ENCODE measurements around the gene MIEN1.
"Not testable (repeated sequence)": the region's sequence is repeated elsewhere in the genome, so short reads cannot be mapped to it uniquely, and the experiment has no call there.

MIEN1 gene

DNA sequence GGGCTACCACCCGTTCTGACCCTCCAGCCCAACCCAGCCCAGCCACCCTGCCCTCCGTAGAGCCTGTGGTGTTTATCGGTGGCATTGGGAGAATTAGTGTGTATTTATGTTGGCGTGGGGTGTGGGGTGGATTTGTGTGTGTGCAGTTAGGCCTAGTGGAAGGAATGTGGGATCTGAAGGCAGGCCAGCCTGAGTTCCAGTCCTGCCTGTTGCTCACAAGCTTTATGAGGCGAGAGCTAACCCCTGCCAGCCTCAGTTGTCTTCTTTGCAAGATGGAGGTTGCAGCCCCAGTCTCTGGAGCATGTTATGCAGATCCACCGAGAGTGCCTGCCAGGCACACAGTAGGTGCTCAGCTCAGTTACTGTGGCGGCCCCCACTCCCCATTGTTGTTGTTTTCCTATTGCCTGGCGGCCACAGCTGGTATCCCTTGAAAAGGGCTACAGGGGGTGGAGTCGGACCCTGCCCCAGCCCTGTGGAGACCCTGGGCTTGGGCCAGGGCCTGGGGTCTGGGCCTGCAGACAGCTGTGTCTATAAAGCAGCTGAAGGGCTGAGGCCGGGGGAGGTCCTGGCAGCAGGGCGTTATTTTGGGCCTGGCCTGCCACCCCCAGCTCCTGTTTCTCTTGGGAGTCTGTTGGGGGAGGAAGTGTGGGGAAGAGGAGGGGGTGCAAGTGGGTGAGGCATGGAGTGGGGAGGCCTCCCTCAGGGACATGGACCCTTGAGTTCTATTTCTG is 25.3 kb downstream of the MIEN1 start:
- H3K27me3 Mint-ChIP-seq, result peaks cover 18% of the 10 kb centered on the region
- H3K4me1 Mint-ChIP-seq, result peaks cover 13% of the 10 kb centered on the region
- no peak overlapping the region for H3K4me3 Mint-ChIP-seq
- ATAC-seq (peak; percentile 20), DNase-seq (no peak)
- no peaks in the 10 kb centered on the region for H3K36me3 Mint-ChIP-seq (ENCODE audit: low read depth)
- no peaks in the 10 kb centered on the region for H3K9me3 Mint-ChIP-seq
- H3K27ac Mint-ChIP-seq, result no peak overlapping the region

DNA sequence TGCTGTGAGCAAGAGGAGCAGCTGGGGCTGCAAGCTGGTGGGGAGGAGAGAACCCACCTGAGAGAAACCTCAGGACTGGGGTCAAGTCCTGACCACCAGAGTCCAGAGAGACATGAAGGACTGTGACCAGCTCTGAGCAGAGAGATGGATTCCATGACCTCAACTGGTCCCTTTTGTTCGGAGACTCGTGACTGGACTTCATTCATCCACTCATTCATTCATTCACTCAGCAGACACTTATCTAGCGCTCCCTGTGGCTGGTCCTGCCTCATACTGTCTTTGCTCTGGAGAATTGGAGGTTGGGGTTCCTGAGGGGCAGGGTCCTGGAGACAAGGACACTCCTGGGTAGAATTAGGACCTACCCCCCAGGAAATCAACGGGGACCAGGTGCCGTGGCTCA is 26.4 kb downstream of the MIEN1 start:
- peaks cover 18% of the 10 kb centered on the region for H3K4me1 Mint-ChIP-seq
- peaks cover 27% of the 10 kb centered on the region for H3K27me3 Mint-ChIP-seq
- DNase-seq (no peak), ATAC-seq (no peak)
- H3K36me3 Mint-ChIP-seq (ENCODE audit: low read depth), result no peaks in the 10 kb centered on the region
- H3K27ac Mint-ChIP-seq, result no peak overlapping the region
- H3K9me3 Mint-ChIP-seq, result no peaks in the 10 kb centered on the region
- no peak overlapping the region for H3K4me3 Mint-ChIP-seq

DNA sequence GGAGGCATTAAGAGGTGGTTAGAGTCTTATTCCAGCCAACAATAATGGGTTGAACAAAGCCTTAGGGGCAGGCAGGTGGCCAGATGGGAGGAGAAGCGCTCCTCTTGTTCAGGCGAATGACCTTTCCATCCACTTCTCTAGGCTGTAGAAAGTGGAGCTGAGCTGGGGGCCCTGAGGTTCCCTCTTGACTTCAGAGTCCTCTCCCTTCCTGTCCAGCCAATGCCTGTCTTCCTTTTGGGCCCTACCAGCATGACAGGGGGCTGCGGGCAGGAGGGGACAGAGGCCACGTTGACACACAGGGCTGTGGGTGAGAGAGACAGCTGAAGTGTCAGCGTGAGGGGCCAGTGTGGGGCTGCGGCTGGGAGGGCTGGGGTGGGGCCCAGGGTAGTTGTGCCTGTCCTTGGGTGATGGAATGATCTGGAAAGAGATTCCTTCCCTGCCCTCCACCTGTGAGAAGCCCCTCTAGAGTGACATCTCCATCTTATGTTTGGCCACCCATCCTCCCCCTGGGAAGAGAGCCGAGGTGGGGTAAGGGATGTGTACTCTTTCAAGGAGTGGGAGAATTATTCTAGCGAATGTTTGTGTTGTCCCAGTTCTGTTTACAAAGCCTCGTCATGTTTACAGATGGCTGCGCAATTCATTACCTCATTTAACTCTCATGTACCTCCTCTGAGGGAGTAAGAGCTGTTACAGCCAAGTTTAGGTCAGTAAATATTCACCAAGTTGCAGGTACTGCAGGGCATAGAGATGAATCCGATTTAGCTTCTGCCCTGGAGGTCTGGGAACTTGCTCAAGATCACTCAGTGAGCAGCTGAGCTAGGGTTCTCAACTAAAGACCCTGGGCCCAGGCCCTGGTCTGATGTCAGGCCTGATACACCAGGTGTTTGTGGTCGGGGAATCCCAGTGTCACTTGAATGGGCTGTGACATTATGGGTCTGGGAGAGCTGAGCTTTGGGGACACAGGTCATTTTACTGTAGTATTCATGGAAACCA is 27.1 kb downstream of the MIEN1 start:
- peaks cover 34% of the 10 kb centered on the region for H3K27me3 Mint-ChIP-seq
- no peaks in the 10 kb centered on the region for H3K9me3 Mint-ChIP-seq
- peak; percentile 58 for ATAC-seq
- H3K36me3 Mint-ChIP-seq (ENCODE audit: low read depth), result no peaks in the 10 kb centered on the region
- DNase-seq, result no peak
- no peak overlapping the region for H3K27ac Mint-ChIP-seq
- no peak overlapping the region for H3K4me3 Mint-ChIP-seq
- H3K4me1 Mint-ChIP-seq, result peaks cover 18% of the 10 kb centered on the region

DNA sequence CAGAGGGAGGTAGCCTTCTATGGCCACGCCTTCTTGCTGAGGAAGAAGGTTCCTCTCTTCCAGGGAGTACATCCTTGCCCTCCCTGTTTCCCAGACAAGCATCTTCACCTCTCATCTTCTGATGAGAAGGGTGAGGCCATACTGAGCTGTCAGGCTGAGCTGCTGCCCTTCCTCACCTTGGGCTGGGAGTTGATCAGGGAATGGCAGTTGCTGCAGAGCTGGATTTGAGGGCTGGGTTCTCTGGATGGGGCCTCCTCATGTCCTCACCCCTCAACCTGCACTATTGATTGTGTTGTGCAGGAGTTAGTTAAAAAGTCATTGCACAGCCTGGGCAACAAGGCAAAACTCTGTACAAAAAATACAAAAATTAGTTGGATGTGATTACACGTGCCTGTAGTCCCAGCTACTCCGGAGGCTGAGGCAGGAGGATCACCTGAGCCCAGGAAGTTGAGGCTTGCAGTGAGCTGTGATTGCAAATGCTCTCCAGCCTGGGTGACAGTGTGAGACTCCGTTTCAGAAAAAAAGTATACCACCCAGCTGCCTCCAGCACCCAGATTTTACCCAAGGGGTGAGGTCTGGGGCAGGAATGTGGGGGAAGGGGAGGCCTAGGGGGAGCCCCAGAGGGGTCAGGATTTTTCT is 28.4 kb downstream of the MIEN1 start:
- H3K9me3 Mint-ChIP-seq, result no peaks in the 10 kb centered on the region
- DNase-seq, result no peak
- no peaks in the 10 kb centered on the region for H3K36me3 Mint-ChIP-seq (ENCODE audit: low read depth)
- peaks cover 13% of the 10 kb centered on the region for H3K4me1 Mint-ChIP-seq
- no peak overlapping the region for H3K4me3 Mint-ChIP-seq
- H3K27ac Mint-ChIP-seq, result no peak overlapping the region
- peaks cover 37% of the 10 kb centered on the region for H3K27me3 Mint-ChIP-seq
- no peak for ATAC-seq

DNA sequence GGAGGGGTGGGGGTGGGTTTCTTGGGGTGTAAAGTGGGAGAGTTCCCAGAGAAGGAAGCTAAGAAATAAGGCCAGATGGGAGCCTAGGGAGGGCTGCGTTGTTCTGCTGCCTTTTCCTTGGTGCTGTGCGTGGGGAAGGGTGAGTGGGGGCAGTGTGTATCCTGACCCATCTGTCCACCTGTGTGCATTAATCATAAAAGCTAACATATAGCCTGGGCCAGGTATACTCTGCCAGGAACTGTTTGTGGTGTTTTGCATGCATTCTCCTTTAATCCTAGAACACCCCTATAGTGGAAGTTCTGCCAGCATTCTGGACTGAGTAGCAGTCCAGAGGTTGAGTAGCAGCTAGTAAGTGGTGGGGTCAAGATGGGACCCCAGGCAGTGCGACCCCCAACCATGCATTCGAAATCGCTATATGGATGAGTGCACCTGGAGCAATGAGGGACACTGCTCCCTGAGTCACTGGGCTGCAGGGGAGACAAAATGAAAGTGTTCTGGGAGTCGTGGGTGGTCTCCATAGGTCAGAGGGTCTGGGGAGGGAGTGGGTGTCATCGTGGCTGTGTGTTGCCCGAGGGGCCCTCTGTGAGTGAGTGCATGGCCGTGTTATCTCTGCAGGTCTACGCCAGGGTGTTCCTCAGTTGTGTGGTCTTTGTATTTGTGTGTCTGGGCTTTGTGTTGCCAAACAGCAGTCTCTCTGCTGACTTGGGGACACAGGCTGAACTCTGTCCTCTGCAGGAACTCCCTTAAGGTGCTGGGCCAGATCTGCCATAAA is 29.1 kb downstream of the MIEN1 start:
- Mint-ChIP-seq H3K4me1 (peaks cover 10% of the 10 kb centered on the region), H3K27me3 (peaks cover 37% of the 10 kb centered on the region), H3K27ac (no peak overlapping the region), H3K36me3 (ENCODE audit: low read depth) (no peaks in the 10 kb centered on the region), H3K9me3 (no peaks in the 10 kb centered on the region), H3K4me3 (no peak overlapping the region)
- no peak for DNase-seq
- ATAC-seq, result no peak

DNA sequence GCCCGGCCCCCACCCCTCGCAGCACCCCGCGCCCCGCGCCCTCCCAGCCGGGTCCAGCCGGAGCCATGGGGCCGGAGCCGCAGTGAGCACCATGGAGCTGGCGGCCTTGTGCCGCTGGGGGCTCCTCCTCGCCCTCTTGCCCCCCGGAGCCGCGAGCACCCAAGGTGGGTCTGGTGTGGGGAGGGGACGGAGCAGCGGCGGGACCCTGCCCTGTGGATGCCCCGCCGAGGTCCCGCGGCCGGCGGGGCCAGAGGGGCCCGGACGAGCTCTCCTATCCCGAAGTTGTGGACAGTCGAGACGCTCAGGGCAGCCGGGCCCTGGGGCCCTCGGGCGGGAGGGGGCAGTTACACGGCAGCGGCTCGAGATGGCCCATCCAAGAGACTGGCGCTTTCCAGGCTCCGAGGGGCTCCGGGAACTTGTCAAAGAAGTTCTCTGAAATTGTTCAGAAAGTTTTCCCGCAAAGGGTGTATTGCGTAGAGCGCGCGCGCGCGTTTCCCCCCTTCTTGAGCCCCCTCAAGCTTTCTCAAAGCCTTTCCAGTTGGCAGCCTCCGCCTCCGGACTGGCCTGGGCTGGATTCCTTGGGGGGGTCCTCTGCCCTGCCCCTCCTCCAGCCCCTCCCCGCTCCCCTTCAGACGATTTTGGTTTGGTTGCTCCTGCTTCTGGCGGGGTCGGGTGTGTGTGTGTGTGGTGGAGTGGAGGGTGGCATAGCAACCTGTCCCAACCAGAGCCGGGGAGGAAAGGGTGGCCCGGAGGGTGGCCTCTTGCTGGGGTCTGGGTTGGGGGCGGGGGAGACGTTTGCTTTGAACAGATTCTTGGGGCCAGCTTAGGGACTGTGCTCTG is 30.0 kb downstream of the MIEN1 start:
- H3K9me3 Mint-ChIP-seq, result no peaks in the 10 kb centered on the region
- ATAC-seq (no peak), DNase-seq (no peak)
- H3K4me3 Mint-ChIP-seq, result no peak overlapping the region
- no peaks in the 10 kb centered on the region for H3K36me3 Mint-ChIP-seq (ENCODE audit: low read depth)
- peaks cover 37% of the 10 kb centered on the region for H3K27me3 Mint-ChIP-seq
- peaks cover 10% of the 10 kb centered on the region for H3K4me1 Mint-ChIP-seq
- no peak overlapping the region for H3K27ac Mint-ChIP-seq

DNA sequence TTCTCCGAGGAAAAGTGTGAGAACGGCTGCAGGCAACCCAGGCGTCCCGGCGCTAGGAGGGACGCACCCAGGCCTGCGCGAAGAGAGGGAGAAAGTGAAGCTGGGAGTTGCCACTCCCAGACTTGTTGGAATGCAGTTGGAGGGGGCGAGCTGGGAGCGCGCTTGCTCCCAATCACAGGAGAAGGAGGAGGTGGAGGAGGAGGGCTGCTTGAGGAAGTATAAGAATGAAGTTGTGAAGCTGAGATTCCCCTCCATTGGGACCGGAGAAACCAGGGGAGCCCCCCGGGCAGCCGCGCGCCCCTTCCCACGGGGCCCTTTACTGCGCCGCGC is 30.5 kb downstream of the MIEN1 start, which contains the start of gene ERBB2:
Gene ERBB2 (plus strand): TSS at position 247 of the 330 bp plus-strand sequence. CDS start 175 bp downstream, outside the sequence.
- ATAC-seq, result no peak
- Mint-ChIP-seq H3K9me3 (no peaks in the 10 kb centered on the region), H3K27ac (no peak within 1 kb of the TSS), H3K4me3 (peak within 1 kb of the TSS; percentile 54), H3K27me3 (peaks cover 37% of the 10 kb centered on the region), H3K4me1 (peaks cover 10% of the 10 kb centered on the region), H3K36me3 (ENCODE audit: low read depth) (no peaks in the 10 kb centered on the region)
- DNase-seq, result no peak

DNA sequence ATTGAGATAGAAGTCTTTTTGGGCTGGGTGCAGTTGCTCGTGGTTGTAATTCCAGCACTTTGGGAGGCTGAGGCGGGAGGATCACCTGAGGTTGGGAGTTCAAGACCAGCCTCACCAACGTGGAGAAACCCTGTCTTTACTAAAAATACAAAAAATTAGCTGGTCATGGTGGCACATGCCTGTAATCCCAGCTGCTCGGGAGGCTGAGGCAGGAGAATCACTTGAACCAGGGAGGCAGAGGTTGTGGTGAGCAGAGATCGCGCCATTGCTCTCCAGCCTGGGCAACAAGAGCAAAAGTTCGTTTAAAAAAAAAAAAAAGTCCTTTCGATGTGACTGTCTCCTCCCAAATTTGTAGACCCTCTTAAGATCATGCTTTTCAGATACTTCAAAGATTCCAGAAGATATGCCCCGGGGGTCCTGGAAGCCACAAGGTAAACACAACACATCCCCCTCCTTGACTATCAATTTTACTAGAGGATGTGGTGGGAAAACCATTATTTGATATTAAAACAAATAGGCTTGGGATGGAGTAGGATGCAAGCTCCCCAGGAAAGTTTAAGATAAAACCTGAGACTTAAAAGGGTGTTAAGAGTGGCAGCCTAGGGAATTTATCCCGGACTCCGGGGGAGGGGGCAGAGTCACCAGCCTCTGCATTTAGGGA is 31.0 kb downstream of the MIEN1 start:
- peak overlapping the region; percentile 54 for H3K4me3 Mint-ChIP-seq
- not testable (repeated sequence) for H3K27ac Mint-ChIP-seq; ATAC-seq; H3K36me3 Mint-ChIP-seq (ENCODE audit: low read depth); H3K9me3 Mint-ChIP-seq; DNase-seq
- H3K4me1 Mint-ChIP-seq, result peaks cover 10% of the 10 kb centered on the region
- peaks cover 37% of the 10 kb centered on the region for H3K27me3 Mint-ChIP-seq

DNA sequence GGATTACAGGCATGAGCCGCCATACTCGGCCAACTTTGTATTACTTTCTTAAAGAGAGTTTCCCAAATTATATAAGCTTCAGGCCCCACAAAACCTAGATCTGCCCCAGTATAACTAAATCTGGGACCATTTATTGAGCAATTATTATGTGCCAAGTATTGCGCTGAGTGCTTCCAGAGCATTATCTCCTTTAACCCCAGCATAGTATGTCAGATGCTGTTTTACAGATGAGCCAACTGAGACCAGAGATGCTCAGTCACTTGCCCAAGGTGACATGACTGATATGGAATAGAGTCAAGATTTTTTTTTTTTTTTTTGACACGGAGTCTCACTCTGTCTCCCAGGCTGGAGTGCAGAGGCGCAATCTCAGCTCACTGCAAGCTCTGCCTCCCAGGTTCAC is 32.4 kb downstream of the MIEN1 start:
- H3K36me3 Mint-ChIP-seq (ENCODE audit: low read depth), result no peaks in the 10 kb centered on the region
- peaks cover 5% of the 10 kb centered on the region for H3K4me1 Mint-ChIP-seq
- DNase-seq (no peak), ATAC-seq (no peak)
- H3K27ac Mint-ChIP-seq, result no peak overlapping the region
- H3K27me3 Mint-ChIP-seq, result peaks cover 37% of the 10 kb centered on the region
- no peak overlapping the region for H3K4me3 Mint-ChIP-seq
- no peaks in the 10 kb centered on the region for H3K9me3 Mint-ChIP-seq

DNA sequence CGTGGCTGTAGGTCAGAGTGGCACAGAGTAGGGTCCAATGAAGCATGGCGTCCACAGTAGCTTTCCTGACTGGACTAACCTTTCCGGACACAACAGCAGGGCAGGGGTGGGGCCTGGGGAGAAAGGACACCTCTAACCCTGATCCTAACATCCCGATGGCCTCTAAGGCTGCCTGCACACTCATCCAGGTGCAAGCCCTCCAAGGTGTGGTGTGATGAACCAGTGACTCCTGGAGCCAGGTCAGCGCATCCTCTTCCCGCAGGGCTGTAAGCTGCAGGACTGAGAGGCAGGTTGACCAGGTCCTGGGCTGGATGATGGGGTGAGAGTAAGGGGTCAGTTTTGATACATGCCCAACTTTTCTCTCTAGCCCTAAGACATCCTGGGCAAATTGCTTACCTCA is 33.6 kb downstream of the MIEN1 start:
- ATAC-seq (no peak), DNase-seq (no peak)
- no peak overlapping the region for H3K4me3 Mint-ChIP-seq
- peaks cover 34% of the 10 kb centered on the region for H3K27me3 Mint-ChIP-seq
- H3K27ac Mint-ChIP-seq, result no peak overlapping the region
- H3K9me3 Mint-ChIP-seq, result no peaks in the 10 kb centered on the region
- no peaks in the 10 kb centered on the region for H3K36me3 Mint-ChIP-seq (ENCODE audit: low read depth)
- peaks cover 5% of the 10 kb centered on the region for H3K4me1 Mint-ChIP-seq

DNA sequence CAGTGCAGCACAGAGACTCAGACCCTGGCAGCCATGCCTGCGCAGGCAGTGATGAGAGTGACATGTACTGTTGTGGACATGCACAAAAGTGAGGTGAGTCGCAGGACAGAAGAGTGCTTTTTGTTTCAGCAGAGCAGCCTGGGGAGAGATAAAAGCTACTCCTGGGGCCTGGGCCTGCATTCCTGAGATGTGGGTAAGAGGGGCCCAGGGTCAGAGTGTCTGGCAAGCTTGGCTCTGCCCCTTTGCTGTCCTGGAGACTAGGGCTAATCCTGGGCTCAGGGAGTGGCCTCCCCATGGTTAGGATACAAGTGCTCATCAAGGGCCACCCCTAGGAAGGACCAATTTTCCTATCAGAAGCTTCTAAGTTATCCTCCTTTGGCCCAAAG is 35.2 kb downstream of the MIEN1 start:
- Mint-ChIP-seq H3K9me3 (no peaks in the 10 kb centered on the region), H3K4me3 (no peak overlapping the region), H3K4me1 (peaks cover 5% of the 10 kb centered on the region), H3K27me3 (peaks cover 20% of the 10 kb centered on the region), H3K27ac (no peak overlapping the region), H3K36me3 (ENCODE audit: low read depth) (no peaks in the 10 kb centered on the region)
- ATAC-seq (no peak), DNase-seq (no peak)

DNA sequence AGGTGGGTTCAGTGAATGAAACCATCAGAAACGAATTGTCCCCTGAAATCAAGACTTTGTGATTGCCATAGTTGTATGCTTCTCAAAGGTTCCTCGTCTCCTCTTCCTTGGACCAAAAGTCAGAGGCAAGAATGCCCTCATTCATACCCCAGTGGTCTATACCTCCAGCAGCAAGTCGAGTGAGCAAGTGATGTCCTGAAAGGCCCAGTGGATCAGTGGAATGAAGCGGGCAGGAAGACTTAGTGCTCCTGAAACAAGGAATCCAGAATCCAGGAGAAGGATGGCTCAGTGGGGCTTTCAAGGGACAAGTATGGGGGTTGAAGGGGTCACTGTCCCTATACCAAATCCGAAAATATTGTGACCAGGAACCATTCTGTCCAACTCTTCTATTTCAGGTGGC is 35.7 kb downstream of the MIEN1 start:
- peaks cover 3% of the 10 kb centered on the region for H3K4me1 Mint-ChIP-seq
- no peaks in the 10 kb centered on the region for H3K9me3 Mint-ChIP-seq
- ATAC-seq (no peak), DNase-seq (no peak)
- H3K36me3 Mint-ChIP-seq (ENCODE audit: low read depth), result no peaks in the 10 kb centered on the region
- H3K27me3 Mint-ChIP-seq, result peaks cover 17% of the 10 kb centered on the region
- no peak overlapping the region for H3K27ac Mint-ChIP-seq
- H3K4me3 Mint-ChIP-seq, result no peak overlapping the region

DNA sequence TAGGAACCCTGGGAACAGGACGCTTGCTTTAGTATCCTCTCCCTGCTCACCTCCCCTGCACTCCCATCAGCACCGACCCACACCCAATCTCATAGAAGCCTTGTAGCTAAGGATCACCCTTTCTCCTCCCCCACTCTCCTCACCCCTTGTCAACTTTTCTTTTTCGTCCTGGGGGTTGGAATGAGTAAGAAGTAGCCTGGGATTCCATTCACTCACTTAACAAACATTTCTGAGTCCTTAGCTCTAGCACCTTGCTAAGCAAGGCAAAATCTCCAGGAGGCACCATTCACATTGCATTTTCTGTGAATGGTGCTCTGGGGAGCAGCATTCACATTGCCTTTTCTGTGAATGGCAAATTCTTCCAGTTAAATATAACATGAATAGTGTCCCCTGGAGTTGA is 41.4 kb downstream of the MIEN1 start:
- DNase-seq (no peak), ATAC-seq (no peak)
- Mint-ChIP-seq H3K27me3 (no peaks in the 10 kb centered on the region), H3K4me1 (peaks cover 22% of the 10 kb centered on the region), H3K9me3 (no peaks in the 10 kb centered on the region), H3K27ac (peak overlapping the region; percentile 95), H3K4me3 (peak overlapping the region; percentile 97), H3K36me3 (ENCODE audit: low read depth) (peaks cover 3% of the 10 kb centered on the region)
